SU-DHL-6 (cell line): Measurements from ENCODE around the gene OR4X2.

Experiments
- CTCF ChIP-seq: fragments of 200-600 bp; sonication (generic); IDR thresholded peaks from one replicate; pipeline ENCODE4 v1.5.1; 2017; ENCODE audit warnings: antibody characterized with exemption, mild to moderate bottlenecking, low read length, moderate library complexity; ENCODE audit not compliant: insufficient read depth, poor library complexity, severe bottlenecking
- EZH2phosphoT487 ChIP-seq: fragments of 200-600 bp; sonication (generic), shearing (Covaris generic); conservative IDR thresholded peaks from 2 replicates; pipeline ENCODE4 v1.6.1; 2018; ENCODE audit warnings: mild to moderate bottlenecking, antibody characterized with exemption, low read length, moderate library complexity, mixed read lengths

- TF ChIP-seq CTCF (no peak), EZH2phosphoT487 (no peak)
Measured at GRCh38 chr11:48216510-48216909, 28.4 kb upstream of the OR4X2 start, which contains the start of gene OR4B1.
